ENCODE data around the gene TMSB10. TPM values are rescaled to one million over a fixed set of nuclear protein-coding genes. Genes with fewer than 3 reads are reported as not detected.

The TMSB10 gene
- total and polyA plus RNA-seq, 2 donors (not counting 1 experiment from before 2014, with no cell fraction given): 885 to 5,410 TPM

GRCh38 chr2:84879584-84880394, 25.7 kb upstream of the TMSB10 start:
- peaks cover 16 to 31% of the 10 kb centered on the region in 2 donors for H3K4me1 ChIP-seq (ENCODE audit: control insufficient read depth in 2 of 2, insufficient read depth in 2 of 2, low read length in 2 of 2)
- peak overlapping the region; percentile 89 for H3K9ac ChIP-seq (ENCODE audit: low read length)
- Mint-ChIP-seq H3K4me3 (peak overlapping the region; percentile 84), H3K27me3 (no peaks in the 10 kb centered on the region), H3K4me1 (peaks cover 36% of the 10 kb centered on the region), H3K27ac (peak overlapping the region; percentile 81), H3K9me3 (ENCODE audit: insufficient read depth) (no peaks in the 10 kb centered on the region)
- DNase-seq (peak; percentile 76), ATAC-seq (ENCODE audit: low read depth) (peak; percentile 59)
- CTCF ChIA-PET: interaction anchor here (0.6 to 18.2 kb wide), 12 partner anchors 9 to 384 kb away, joined by 3 to 316 read pairs (median 4); partner anchors contain the start of gene TMSB10
- peak overlapping the region; percentile 61 to 98 (median 78) for H3K4me3 ChIP-seq (ENCODE audit: control extremely low read depth in 1 of 5, extremely low read depth in 1 of 5, insufficient read depth in 1 of 5, low read depth in 2 of 5, low read length in 4 of 5)
- H3K27ac ChIP-seq (ENCODE audit: low read length in 2 of 2): no peak overlapping the region
- POLR2A ChIA-PET: interaction anchor here (0.8 to 3.7 kb wide), 6 partner anchors 9 to 67 kb away, joined by 3 to 47 read pairs (median 7); partner anchors contain the start of gene TMSB10
- no peaks in the 10 kb centered on the region for H3K36me3 ChIP-seq (replicated peaks in 1 of 2; ENCODE audit: control extremely low read depth in 1 of 2, control insufficient read depth in 1 of 2, extremely low read depth in 1 of 2, insufficient read depth in 2 of 2, low read length in 1 of 2)
- TF ChIP-seq CTCF (IDR thresholded peaks at IDR 0.05) (no peak), EZH2 (IDR thresholded peaks at IDR 0.05; ENCODE audit: borderline replicate concordance, insufficient read depth, low read depth, low read length, poor library complexity, severe bottlenecking) (no peak)
- peaks cover 10% of the 10 kb centered on the region for H3K79me2 ChIP-seq (ENCODE audit: control insufficient read depth, insufficient read depth, low read length)
- H3K27me3 ChIP-seq (replicated peaks in 1 of 4; ENCODE audit: control extremely low read depth in 1 of 4, control insufficient read depth in 3 of 4, insufficient read depth in 4 of 4, low read length in 3 of 4): no peaks in the 10 kb centered on the region
- 2% methylated on average over 35 of the region's 45 CpGs for WGBS (ENCODE audit: insufficient coverage)
- peak overlapping the region; percentile 96 for H3K4me2 ChIP-seq (replicated peaks; ENCODE audit: low read depth, low read length, poor library complexity, severe bottlenecking)
- H3K9me3 ChIP-seq (ENCODE audit: control extremely low read depth in 1 of 3, control insufficient read depth in 2 of 3, insufficient read depth in 1 of 3, low read length in 2 of 3): no peaks in the 10 kb centered on the region
- H2AFZ ChIP-seq (ENCODE audit: insufficient read depth, low read depth, low read length, poor library complexity, severe bottlenecking): peak overlapping the region; percentile 79
- intact Hi-C loops (cut with micrococcal nuclease): loop anchor here (2.0 to 5.0 kb wide), 2 partner anchors 137 to 421 kb away; partner anchors contain the start of gene SUCLG1
- no peaks in the 10 kb centered on the region for H4K20me1 ChIP-seq (ENCODE audit: control insufficient read depth, insufficient read depth, low read length, poor library complexity, severe bottlenecking)

DNA sequence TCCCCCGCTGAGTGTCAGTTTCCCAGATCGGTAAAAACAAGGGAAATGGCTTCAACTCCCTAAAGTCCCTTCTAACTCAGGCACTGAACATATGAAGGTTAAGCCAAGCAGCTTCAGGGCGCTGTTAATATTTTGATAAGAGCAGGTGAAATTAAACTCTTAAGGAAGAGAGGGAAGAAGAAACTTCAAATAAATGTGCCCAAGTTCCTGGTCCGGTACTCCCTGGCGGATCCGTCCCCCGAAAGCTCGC, 25.1 kb upstream of the TMSB10 start:
- no peak for DNase-seq
- Mint-ChIP-seq H3K27me3 (no peaks in the 10 kb centered on the region), H3K9me3 (ENCODE audit: insufficient read depth) (no peaks in the 10 kb centered on the region), H3K4me3 (peak overlapping the region; percentile 84), H3K27ac (peak overlapping the region; percentile 81), H3K4me1 (peaks cover 36% of the 10 kb centered on the region)
- H3K4me2 ChIP-seq (replicated peaks; ENCODE audit: low read depth, low read length, poor library complexity, severe bottlenecking): peak overlapping the region; percentile 96
- H2AFZ ChIP-seq (ENCODE audit: insufficient read depth, low read depth, low read length, poor library complexity, severe bottlenecking): peak overlapping the region; percentile 79
- H4K20me1 ChIP-seq (ENCODE audit: control insufficient read depth, insufficient read depth, low read length, poor library complexity, severe bottlenecking): no peaks in the 10 kb centered on the region
- peaks cover 9% of the 10 kb centered on the region for H3K79me2 ChIP-seq (ENCODE audit: control insufficient read depth, insufficient read depth, low read length)
- H3K9ac ChIP-seq (ENCODE audit: low read length): peak overlapping the region; percentile 89
- intact Hi-C loops (cut with micrococcal nuclease): loop anchor here (2.0 to 5.0 kb wide), 2 partner anchors 138 to 422 kb away; partner anchors contain the start of gene SUCLG1
- no peak overlapping the region for H3K27ac ChIP-seq (ENCODE audit: low read length in 2 of 2)
- ChIA-PET CTCF (interaction anchor here (0.9 to 18.2 kb wide), 10 partner anchors 14 to 387 kb away, joined by 3 to 316 read pairs (median 4); partner anchors contain the start of gene TMSB10), POLR2A (interaction anchor here (0.8 to 3.7 kb wide), 4 partner anchors 9 to 39 kb away, joined by 3 to 47 read pairs (median 11); partner anchors contain the start of gene TMSB10)
- H3K4me1 ChIP-seq (ENCODE audit: control insufficient read depth in 2 of 2, insufficient read depth in 2 of 2, low read length in 2 of 2): peaks cover 16 to 31% of the 10 kb centered on the region in 2 donors
- H3K36me3 ChIP-seq (replicated peaks in 1 of 2; ENCODE audit: control extremely low read depth in 1 of 2, control insufficient read depth in 1 of 2, extremely low read depth in 1 of 2, insufficient read depth in 2 of 2, low read length in 1 of 2): no peaks in the 10 kb centered on the region
- no peaks in the 10 kb centered on the region for H3K27me3 ChIP-seq (replicated peaks in 1 of 4; ENCODE audit: control extremely low read depth in 1 of 4, control insufficient read depth in 3 of 4, insufficient read depth in 4 of 4, low read length in 3 of 4)
- no peak for ATAC-seq (ENCODE audit: low read depth)
- H3K9me3 ChIP-seq (ENCODE audit: control extremely low read depth in 1 of 3, control insufficient read depth in 2 of 3, insufficient read depth in 1 of 3, low read length in 2 of 3): no peaks in the 10 kb centered on the region
- H3K4me3 ChIP-seq (ENCODE audit: control extremely low read depth in 1 of 5, extremely low read depth in 1 of 5, insufficient read depth in 1 of 5, low read depth in 2 of 5, low read length in 4 of 5): peak overlapping the region; percentile 61 to 98 (median 78)
- 0% methylated on average over 8 of the region's 8 CpGs for WGBS (ENCODE audit: insufficient coverage)
- TF ChIP-seq EZH2 (IDR thresholded peaks at IDR 0.05; ENCODE audit: borderline replicate concordance, insufficient read depth, low read depth, low read length, poor library complexity, severe bottlenecking) (no peak), CTCF (IDR thresholded peaks at IDR 0.05) (no peak)

Measured in B cell (primary cell).